RWPE1 (cell line): ENCODE data around the gene PSENEN.

Experiments used
- CTCF ChIA-PET: fragments of 350-600 bp; sonication (Branson Sonifier 250); formaldehyde crosslinking; extraction: SDS; loops from one replicate; lab custom pipeline; 2021; lab: Yijun Ruan, JAX
- POLR2A ChIA-PET: fragments of 400-600 bp; formaldehyde crosslinking; extraction: SDS; loops from one replicate; lab custom pipeline; 2020; ENCODE audit warnings: antibody characterized with exemption; ENCODE audit not compliant: low non-redundant PET; lab: Yijun Ruan, JAX
- DNase-seq: peaks from one replicate; pipeline ENCODE4 v3.0.0; 2012; ENCODE audit warnings: low spot score
- H3K27ac ChIP-seq: fragments of 450-650 bp; 2 replicates; pipeline ENCODE4 v1.5.1; 2017
- TF ChIP-seq, protein P1 (sequence below): fragments of 450-650 bp; conservative IDR thresholded peaks from 2 replicates; pipeline ENCODE4 v1.5.1; 2017; ENCODE audit warnings: low read depth, mild to moderate bottlenecking

The PSENEN gene

DNA sequence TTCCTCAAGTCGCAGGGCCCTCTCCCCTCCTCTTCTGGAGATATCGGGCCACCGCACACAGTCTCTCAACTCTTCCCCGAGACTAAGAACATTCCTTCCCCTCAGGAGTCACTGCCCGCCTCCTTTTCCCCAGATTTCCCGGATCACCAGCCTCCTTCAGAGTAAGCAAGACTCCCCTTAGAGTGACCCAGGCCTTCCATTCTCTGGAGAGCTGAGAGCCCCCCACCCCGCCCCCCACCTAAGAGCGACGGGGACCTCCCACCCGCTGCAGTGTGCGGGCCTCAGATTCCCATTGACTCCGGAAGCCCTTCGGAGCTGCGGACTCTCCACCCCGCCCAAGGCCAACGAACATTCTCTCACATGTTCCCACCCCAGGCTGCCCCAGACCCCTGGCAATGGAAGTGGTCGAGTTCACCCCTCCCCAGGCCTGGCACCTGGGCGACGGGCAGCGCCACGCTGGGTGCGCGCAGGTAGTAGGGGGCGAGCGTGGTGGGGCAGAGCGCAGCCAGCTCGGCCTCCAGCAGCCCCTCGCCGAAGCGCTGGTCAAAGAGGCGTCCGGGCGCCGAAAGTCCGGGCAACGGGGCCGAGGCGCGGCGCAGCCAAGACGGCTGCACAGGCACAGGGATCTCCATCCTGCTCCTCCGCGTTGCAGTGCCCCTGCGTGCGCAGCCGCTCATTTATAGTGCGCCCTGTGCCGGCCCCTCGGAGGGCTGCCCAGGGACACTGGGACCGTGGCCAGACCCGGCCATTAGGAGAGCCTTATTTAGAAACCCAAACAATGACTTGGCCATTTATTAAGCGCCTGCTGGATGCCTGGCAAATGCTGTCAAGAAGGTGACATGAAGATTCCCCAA lies 11.2 kb downstream of the PSENEN start, which contains the start of gene HSPB6:
TSS of gene HSPB6 (minus strand) at position 653 of the 854 bp plus-strand sequence. CDS start at position 632, 21 bp downstream.
- CTCF ChIA-PET, result no interaction called here
- POLR2A ChIA-PET, result interaction anchor here (0.8 kb wide), 1 partner anchor 8 kb away, joined by 4 read pairs; the partner anchor contains the start of gene LIN37
- DNase-seq, result no peak
- H3K27ac ChIP-seq, result peak within 1 kb of the TSS; percentile 98
- TF ChIP-seq, protein P1, sequence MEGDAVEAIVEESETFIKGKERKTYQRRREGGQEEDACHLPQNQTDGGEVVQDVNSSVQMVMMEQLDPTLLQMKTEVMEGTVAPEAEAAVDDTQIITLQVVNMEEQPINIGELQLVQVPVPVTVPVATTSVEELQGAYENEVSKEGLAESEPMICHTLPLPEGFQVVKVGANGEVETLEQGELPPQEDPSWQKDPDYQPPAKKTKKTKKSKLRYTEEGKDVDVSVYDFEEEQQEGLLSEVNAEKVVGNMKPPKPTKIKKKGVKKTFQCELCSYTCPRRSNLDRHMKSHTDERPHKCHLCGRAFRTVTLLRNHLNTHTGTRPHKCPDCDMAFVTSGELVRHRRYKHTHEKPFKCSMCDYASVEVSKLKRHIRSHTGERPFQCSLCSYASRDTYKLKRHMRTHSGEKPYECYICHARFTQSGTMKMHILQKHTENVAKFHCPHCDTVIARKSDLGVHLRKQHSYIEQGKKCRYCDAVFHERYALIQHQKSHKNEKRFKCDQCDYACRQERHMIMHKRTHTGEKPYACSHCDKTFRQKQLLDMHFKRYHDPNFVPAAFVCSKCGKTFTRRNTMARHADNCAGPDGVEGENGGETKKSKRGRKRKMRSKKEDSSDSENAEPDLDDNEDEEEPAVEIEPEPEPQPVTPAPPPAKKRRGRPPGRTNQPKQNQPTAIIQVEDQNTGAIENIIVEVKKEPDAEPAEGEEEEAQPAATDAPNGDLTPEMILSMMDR, result no peak

DNA sequence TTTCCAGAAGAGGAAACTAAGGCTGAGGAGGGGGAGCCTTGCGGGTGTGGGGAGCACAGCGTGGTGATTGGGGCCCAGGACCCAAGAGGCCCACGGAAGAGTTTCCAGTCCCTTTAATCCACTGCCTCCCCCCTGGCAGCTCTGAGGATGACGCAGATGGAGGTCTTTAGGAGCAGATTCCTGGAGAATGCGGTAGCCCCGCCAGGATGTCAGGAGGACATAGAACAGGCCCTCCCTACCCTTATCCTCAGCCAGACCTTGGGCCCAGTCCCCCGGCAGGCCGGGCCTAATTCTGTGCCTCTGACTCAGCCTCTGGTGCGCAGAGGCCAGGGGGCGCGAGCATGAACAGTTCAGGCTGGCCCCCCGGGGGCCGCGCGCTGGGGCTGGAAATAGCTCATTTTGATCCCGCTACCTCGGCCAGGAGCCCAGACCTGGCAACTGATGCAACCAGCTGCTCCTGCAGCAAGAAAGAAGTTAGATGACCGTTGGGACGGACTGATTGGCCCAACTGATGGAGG lies 11.8 kb downstream of the PSENEN start:
- POLR2A ChIA-PET, result interaction anchor here (0.8 kb wide), 1 partner anchor 9 kb away, joined by 4 read pairs; the partner anchor contains the start of gene LIN37
- DNase-seq, result no peak
- TF ChIP-seq, protein P1, result no peak
- peak overlapping the region; percentile 98 for H3K27ac ChIP-seq
- CTCF ChIA-PET, result no interaction called here

DNA sequence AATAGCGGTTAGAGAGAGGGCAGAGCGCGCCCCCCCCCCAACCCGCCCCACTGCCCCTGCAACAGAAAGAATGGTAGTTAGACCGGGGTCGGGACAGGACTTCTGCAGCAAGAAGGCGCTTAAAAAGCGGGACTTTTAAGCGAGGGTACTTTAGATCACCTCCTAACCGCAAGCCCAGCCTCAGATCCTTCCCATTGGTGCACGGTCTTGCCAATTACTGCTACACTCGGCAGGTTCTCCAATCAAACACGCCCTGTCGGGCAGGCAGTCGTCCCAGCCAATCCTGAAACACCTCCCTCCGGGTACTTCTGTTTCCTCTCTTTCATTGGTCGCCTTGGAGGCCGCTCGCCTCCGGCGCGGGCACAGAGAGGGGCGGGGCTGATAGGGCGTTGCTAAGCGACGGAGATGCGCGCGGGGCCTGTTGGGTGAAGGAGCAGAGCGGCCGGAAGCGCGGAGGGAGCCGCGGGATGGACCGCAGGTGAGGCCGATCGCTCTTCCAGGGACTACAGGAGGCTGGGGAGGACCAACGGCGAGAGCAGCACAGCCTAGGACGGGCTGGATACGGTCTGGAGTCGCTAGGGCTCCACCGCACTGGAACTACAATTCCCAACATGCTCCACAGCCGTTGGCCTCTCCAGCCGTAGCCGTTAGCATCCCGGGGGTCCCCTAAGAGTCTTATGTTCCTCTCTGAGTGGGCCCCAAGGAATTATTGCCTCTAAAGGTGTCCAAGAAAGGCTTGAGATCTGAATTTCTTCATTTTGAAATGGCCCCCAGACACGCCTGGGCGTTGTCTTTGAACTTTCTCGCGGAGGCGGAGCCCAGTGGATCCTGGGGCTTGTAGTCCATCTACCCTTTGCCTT lies 12.5 kb downstream of the PSENEN start, which contains the start of gene PROSER3:
TSS of gene PROSER3 (plus strand) at position 428 of the 860 bp plus-strand sequence. CDS start at position 468, 40 bp downstream.
- CTCF ChIA-PET, result no interaction called here
- TF ChIP-seq, protein P1, result no peak
- POLR2A ChIA-PET, result interaction anchor here (0.8 kb wide), 1 partner anchor 10 kb away, joined by 3 read pairs; the partner anchor contains the start of gene LIN37
- peak; percentile 99 for DNase-seq
- peak within 1 kb of the TSS; percentile 98 for H3K27ac ChIP-seq

DNA sequence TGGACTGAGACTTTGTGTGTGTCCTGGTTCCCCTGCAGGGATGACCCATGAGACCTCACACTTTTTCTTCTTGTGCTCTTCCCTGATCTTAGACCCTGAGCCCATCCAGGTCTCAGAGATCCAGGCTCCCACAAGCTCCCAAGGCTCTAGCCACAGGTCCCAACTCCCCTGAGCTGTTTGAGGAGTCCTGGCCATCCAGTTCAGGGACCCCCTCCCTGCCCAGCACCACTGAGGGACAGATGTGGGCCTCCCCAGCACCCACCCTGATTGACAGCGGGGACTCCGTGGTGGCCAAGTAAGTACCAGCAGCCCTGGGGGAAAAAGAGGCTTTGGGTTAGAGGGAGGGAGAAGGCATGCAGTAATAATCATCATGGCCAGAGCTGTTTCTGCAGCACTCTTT lies 14.2 kb downstream of the PSENEN start:
- DNase-seq, result no peak
- H3K27ac ChIP-seq, result peak overlapping the region; percentile 98
- CTCF ChIA-PET, result no interaction called here
- TF ChIP-seq, protein P1, result no peak
- POLR2A ChIA-PET, result no interaction called here

DNA sequence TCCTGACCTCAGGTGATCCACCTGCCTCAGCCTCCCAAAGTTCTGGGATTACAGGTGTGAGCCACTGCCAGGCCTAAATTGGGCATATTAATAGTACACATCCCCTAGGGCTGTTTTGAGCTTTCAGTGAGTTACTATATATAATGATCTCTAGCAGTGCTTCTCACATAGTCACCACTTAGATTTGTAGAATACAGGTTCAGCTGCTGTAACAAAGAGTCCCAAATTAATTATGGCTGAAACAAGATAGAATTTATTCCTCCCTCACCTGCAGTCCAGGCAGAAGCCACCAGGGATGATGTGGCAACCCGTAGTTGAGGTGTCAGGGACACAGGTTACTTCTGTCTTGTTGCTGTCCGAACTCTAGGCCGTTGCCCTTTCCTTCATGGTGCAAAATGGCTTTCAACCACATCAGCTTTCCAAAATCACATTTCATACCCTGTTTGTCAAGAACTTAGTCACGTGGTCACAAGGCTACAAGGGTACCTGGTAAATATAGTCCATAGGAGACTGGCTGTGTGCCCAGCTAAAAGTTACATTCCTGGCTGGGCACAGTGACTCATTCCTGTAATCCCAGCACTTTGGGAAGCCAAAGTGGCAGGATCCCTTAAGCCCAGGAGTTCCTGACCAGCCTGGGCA lies 15.4 kb downstream of the PSENEN start:
- TF ChIP-seq, protein P1, result no peak
- peak overlapping the region; percentile 32 for H3K27ac ChIP-seq
- CTCF ChIA-PET, result no interaction called here
- no peak for DNase-seq
- POLR2A ChIA-PET, result no interaction called here
